GM23248 (cell line): ENCODE data around the gene PPP1R3E.

Experiments used
- EZH2 ChIP-seq: fragments of 200-600 bp; sonication (generic); IDR thresholded peaks from 2 replicates; pipeline ENCODE4 v1.6.1; 2018; ENCODE audit warnings: antibody characterized with exemption, mild to moderate bottlenecking; ENCODE audit not compliant: insufficient read depth, poor library complexity, severe bottlenecking
- EZH2phosphoT487 ChIP-seq: fragments of 200-600 bp; sonication (generic); IDR thresholded peaks from 2 replicates; pipeline ENCODE4 v1.6.1; 2018; ENCODE audit warnings: antibody characterized with exemption, moderate library complexity, mild to moderate bottlenecking, low read depth; ENCODE audit not compliant: insufficient read depth

GRCh38 chr14:23294734-23295561 is 7.7 kb downstream of the PPP1R3E start:
- no peak for TF ChIP-seq EZH2phosphoT487
- no peak for TF ChIP-seq EZH2
